ENCODE data around the gene CFAP73.
"Not testable (repeated sequence)": the region's sequence is repeated elsewhere in the genome, so short reads cannot be mapped to it uniquely, and the experiment has no call there.

Gene CFAP73

GRCh38 chr12:113114447-113115178 lies 34.9 kb upstream of the CFAP73 start:
- Mint-ChIP-seq H3K4me3 (no peak overlapping the region), H3K36me3 (no peaks in the 10 kb centered on the region), H3K27ac (no peak overlapping the region), H3K27me3 (no peaks in the 10 kb centered on the region), H3K4me1 (ENCODE audit: low read depth) (peaks cover 6% of the 10 kb centered on the region), H3K9me3 (ENCODE audit: low read depth) (no peaks in the 10 kb centered on the region)

- H3K36me3 Mint-ChIP-seq = no peaks in the 10 kb centered on the region
- no peak overlapping the region for H3K4me3 Mint-ChIP-seq
- H3K27me3 Mint-ChIP-seq = no peaks in the 10 kb centered on the region
- H3K27ac Mint-ChIP-seq = no peak overlapping the region
- H3K9me3 Mint-ChIP-seq (ENCODE audit: low read depth) = no peaks in the 10 kb centered on the region
- H3K4me1 Mint-ChIP-seq (ENCODE audit: low read depth) = no peaks in the 10 kb centered on the region
Measured at GRCh38 chr12:113115455-113116126, 33.9 kb upstream of the CFAP73 start.

GRCh38 chr12:113116875-113117274 lies 32.6 kb upstream of the CFAP73 start:
- Mint-ChIP-seq H3K36me3 (no peaks in the 10 kb centered on the region), H3K4me1 (ENCODE audit: low read depth) (no peaks in the 10 kb centered on the region), H3K4me3 (no peak overlapping the region), H3K9me3 (ENCODE audit: low read depth) (no peaks in the 10 kb centered on the region), H3K27me3 (no peaks in the 10 kb centered on the region), H3K27ac (no peak overlapping the region)

- H3K27ac Mint-ChIP-seq; H3K4me3 Mint-ChIP-seq; H3K36me3 Mint-ChIP-seq; H3K4me1 Mint-ChIP-seq (ENCODE audit: low read depth); H3K27me3 Mint-ChIP-seq; H3K9me3 Mint-ChIP-seq (ENCODE audit: low read depth): not testable (repeated sequence)
Measured at GRCh38 chr12:113117684-113118083, 31.8 kb upstream of the CFAP73 start.

- Mint-ChIP-seq H3K4me3 (no peak overlapping the region), H3K36me3 (peaks cover under 1% of the 10 kb centered on the region), H3K9me3 (ENCODE audit: low read depth) (no peaks in the 10 kb centered on the region), H3K4me1 (ENCODE audit: low read depth) (no peaks in the 10 kb centered on the region), H3K27ac (no peak overlapping the region), H3K27me3 (peaks cover 2% of the 10 kb centered on the region)
Measured at GRCh38 chr12:113118142-113118541, 31.4 kb upstream of the CFAP73 start.

- Mint-ChIP-seq H3K9me3 (ENCODE audit: low read depth) (no peaks in the 10 kb centered on the region), H3K4me3 (no peak overlapping the region), H3K4me1 (ENCODE audit: low read depth) (no peaks in the 10 kb centered on the region), H3K36me3 (peaks cover 2% of the 10 kb centered on the region), H3K27me3 (peaks cover 2% of the 10 kb centered on the region), H3K27ac (no peak overlapping the region)
Measured at GRCh38 chr12:113119980-113120669, 29.4 kb upstream of the CFAP73 start.

- Mint-ChIP-seq H3K4me1 (ENCODE audit: low read depth) (no peaks in the 10 kb centered on the region), H3K9me3 (ENCODE audit: low read depth) (no peaks in the 10 kb centered on the region), H3K4me3 (no peak overlapping the region), H3K27me3 (peaks cover 2% of the 10 kb centered on the region), H3K36me3 (peaks cover 2% of the 10 kb centered on the region), H3K27ac (no peak overlapping the region)
Measured at GRCh38 chr12:113120670-113121370, 28.7 kb upstream of the CFAP73 start.

GRCh38 chr12:113127791-113128199 lies 21.7 kb upstream of the CFAP73 start:
- Mint-ChIP-seq H3K27ac (no peak overlapping the region), H3K27me3 (no peaks in the 10 kb centered on the region), H3K4me1 (ENCODE audit: low read depth) (peaks cover 4% of the 10 kb centered on the region), H3K9me3 (ENCODE audit: low read depth) (no peaks in the 10 kb centered on the region), H3K36me3 (peaks cover 2% of the 10 kb centered on the region), H3K4me3 (no peak overlapping the region)

GRCh38 chr12:113128802-113129663 lies 20.5 kb upstream of the CFAP73 start:
- H3K27me3 Mint-ChIP-seq = no peaks in the 10 kb centered on the region
- H3K4me1 Mint-ChIP-seq (ENCODE audit: low read depth) = peaks cover 4% of the 10 kb centered on the region
- H3K9me3 Mint-ChIP-seq (ENCODE audit: low read depth) = no peaks in the 10 kb centered on the region
- no peak overlapping the region for H3K27ac Mint-ChIP-seq
- H3K36me3 Mint-ChIP-seq = no peaks in the 10 kb centered on the region
- no peak overlapping the region for H3K4me3 Mint-ChIP-seq

GRCh38 chr12:113129664-113130456 lies 19.7 kb upstream of the CFAP73 start:
- H3K36me3 Mint-ChIP-seq = no peaks in the 10 kb centered on the region
- H3K9me3 Mint-ChIP-seq (ENCODE audit: low read depth) = no peaks in the 10 kb centered on the region
- H3K4me3 Mint-ChIP-seq = no peak overlapping the region
- H3K27ac Mint-ChIP-seq = no peak overlapping the region
- peaks cover 6% of the 10 kb centered on the region for H3K4me1 Mint-ChIP-seq (ENCODE audit: low read depth)
- no peaks in the 10 kb centered on the region for H3K27me3 Mint-ChIP-seq

GRCh38 chr12:113130457-113131135 lies 18.9 kb upstream of the CFAP73 start:
- no peak overlapping the region for H3K4me3 Mint-ChIP-seq
- peaks cover 9% of the 10 kb centered on the region for H3K4me1 Mint-ChIP-seq (ENCODE audit: low read depth)
- no peaks in the 10 kb centered on the region for H3K27me3 Mint-ChIP-seq
- H3K27ac Mint-ChIP-seq = no peak overlapping the region
- no peaks in the 10 kb centered on the region for H3K36me3 Mint-ChIP-seq
- no peaks in the 10 kb centered on the region for H3K9me3 Mint-ChIP-seq (ENCODE audit: low read depth)

- Mint-ChIP-seq H3K4me1 (ENCODE audit: low read depth) (peaks cover 17% of the 10 kb centered on the region), H3K9me3 (ENCODE audit: low read depth) (no peaks in the 10 kb centered on the region), H3K27ac (no peak overlapping the region), H3K27me3 (no peaks in the 10 kb centered on the region), H3K36me3 (no peaks in the 10 kb centered on the region), H3K4me3 (no peak overlapping the region)
Measured at GRCh38 chr12:113131556-113131955, 18.0 kb upstream of the CFAP73 start.

- Mint-ChIP-seq H3K9me3 (ENCODE audit: low read depth) (no peaks in the 10 kb centered on the region), H3K4me3 (no peak overlapping the region), H3K27me3 (no peaks in the 10 kb centered on the region), H3K4me1 (ENCODE audit: low read depth) (peaks cover 21% of the 10 kb centered on the region), H3K36me3 (no peaks in the 10 kb centered on the region), H3K27ac (no peak overlapping the region)
Measured at GRCh38 chr12:113133036-113133435, 16.5 kb upstream of the CFAP73 start.
